HCT116 (cell line): ENCODE data around the gene VGF. TPM values are rescaled to one million over a fixed set of nuclear protein-coding genes. Genes with fewer than 3 reads are reported as not detected.

ENCODE experiments used
- ATAC-seq: fragments of 200-7000 bp; cut with Tn5 transposase; 2 replicates; pipeline ENCODE4 v1.9.1; 2020; ENCODE audit warnings: mild to moderate bottlenecking, moderate library complexity
- BruUV-seq: library from RNA; stranded (reverse); fragments of 400-500 nt; replicated peaks from 2 replicates; lab custom pipeline; 2021; lab: Mats Ljungman, UMichigan
- CTCF ChIA-PET: fragments of 300-600 bp; sonication (Branson Sonifier 250); formaldehyde crosslinking; loops from one replicate; lab custom pipeline; 2021; ENCODE audit warnings: antibody characterized with exemption; lab: Charles Lee
- POLR2A ChIA-PET: fragments of 300-600, 350-600 bp; sonication (Branson Sonifier 250); formaldehyde crosslinking; loops from one replicate; lab custom pipeline; 2021; ENCODE audit warnings: antibody characterized with exemption; lab: Charles Lee
- RAD21 ChIA-PET, 2 experiments: fragments of 300-600 bp; sonication (Branson Sonifier 250); formaldehyde crosslinking; loops; one replicate each; lab custom pipeline; 2023; ENCODE audit warnings: low total read pairs in 2 of 2; ENCODE audit not compliant: uncharacterized antibody in 2 of 2, unreplicated experiment in 2 of 2, low non-redundant PET in 1 of 2; lab: Charles Lee
- DNase-seq: peaks from one replicate; pipeline ENCODE4 v3.0.0-alpha.2; 2010; ENCODE audit warnings: low read depth, low spot score
- H2AFZ ChIP-seq: fragments of 200-600 bp; shearing (Covaris generic), sonication (generic); 2 replicates; pipeline ENCODE4 v1.6.1; 2017; ENCODE audit warnings: low read depth, mixed run types, mixed read lengths, antibody characterized with exemption, low read length; ENCODE audit not compliant: poor library complexity, severe bottlenecking
- H3K27ac ChIP-seq: 2 replicates; pipeline ENCODE4 v1.5.1; 2012; ENCODE audit warnings: low read depth, low read length
- H3K27me3 ChIP-seq: fragments of 200-600 bp; sonication (generic); 2 replicates; pipeline ENCODE4 v1.6.1; 2016; ENCODE audit warnings: mixed run types, low read length, mixed read lengths; ENCODE audit not compliant: insufficient read depth
- H3K36me3 ChIP-seq, 2 experiments: fragments of 200-500 bp in 1 of 2; fragments of 200-600 bp in 1 of 2; sonication (Bioruptor generic) in 1 of 2; sonication (generic) in 1 of 2; 2 replicates each; pipeline versions ENCODE4 v1.5.1 to v1.6.1; 2014 to 2016; ENCODE audit warnings: low read length in 2 of 2, inconsistent platforms in 1 of 2, mixed read lengths in 1 of 2, mixed run types in 1 of 2; ENCODE audit not compliant: insufficient read depth in 2 of 2, control insufficient read depth in 1 of 2
- H3K4me1 ChIP-seq, 2 experiments: fragments of 200-600 bp in 1 of 2; sonication (generic) in 1 of 2; 2 replicates each; pipeline versions ENCODE4 v1.5.1 to v1.6.1; 2012 to 2017; ENCODE audit warnings: low read length in 2 of 2, inconsistent platforms in 1 of 2, mild to moderate bottlenecking in 1 of 2, mixed read lengths in 1 of 2, mixed run types in 1 of 2, moderate library complexity in 1 of 2; ENCODE audit not compliant: insufficient read depth in 2 of 2, control insufficient read depth in 1 of 2
- H3K4me2 ChIP-seq: fragments of 200-600 bp; sonication (generic); 2 replicates; pipeline ENCODE4 v1.6.1; 2017; ENCODE audit warnings: mixed run types, low read length, mixed read lengths
- H3K4me3 ChIP-seq, 2 experiments: fragments of 200-600 bp in 1 of 2; sonication (generic) in 1 of 2; replicated peaks in 1 of 2; 2 replicates each; pipeline ENCODE4 v1.5.1; 2011 to 2016; ENCODE audit warnings: low read length in 2 of 2, control low read depth in 1 of 2, low read depth in 1 of 2, mild to moderate bottlenecking in 1 of 2, mixed read lengths in 1 of 2, mixed run types in 1 of 2
- H3K79me2 ChIP-seq: fragments of 200-600 bp; sonication (generic); 2 replicates; pipeline ENCODE4 v1.6.1; 2017; ENCODE audit warnings: mild to moderate bottlenecking, mixed run types, low read length, moderate library complexity, mixed read lengths; ENCODE audit not compliant: insufficient read depth
- H3K9ac ChIP-seq: fragments of 200-600 bp; sonication (generic); 2 replicates; pipeline ENCODE4 v1.6.1; 2016; ENCODE audit warnings: low read length, mixed read lengths
- H3K9me2 ChIP-seq: fragments of 200-600 bp; sonication (generic), shearing (Covaris generic); 2 replicates; pipeline ENCODE4 v1.6.1; 2017; ENCODE audit warnings: mixed run types, mild to moderate bottlenecking, moderate library complexity; ENCODE audit not compliant: insufficient read depth
- H3K9me3 ChIP-seq, 2 experiments: fragments of 200-500 bp in 1 of 2; fragments of 200-600 bp in 1 of 2; sonication (Bioruptor generic) in 1 of 2; sonication (generic) in 1 of 2; 2 replicates each; pipeline ENCODE4 v1.6.1; 2014 to 2017; ENCODE audit warnings: low read length in 2 of 2, mixed read lengths in 2 of 2, inconsistent platforms in 1 of 2, low read depth in 1 of 2, mild to moderate bottlenecking in 1 of 2, mixed run types in 1 of 2, moderate library complexity in 1 of 2; ENCODE audit not compliant: control insufficient read depth in 1 of 2, insufficient read depth in 1 of 2
- H4K20me1 ChIP-seq: fragments of 200-600 bp; sonication (generic), shearing (Covaris generic); 2 replicates; pipeline ENCODE4 v1.6.1; 2017; ENCODE audit warnings: mixed run types, mild to moderate bottlenecking, moderate library complexity; ENCODE audit not compliant: insufficient read depth
- ATF3 ChIP-seq: IDR thresholded peaks from 2 replicates; pipeline ENCODE4 v1.6.1; 2012
- CBX3 ChIP-seq: IDR thresholded peaks from 2 replicates; pipeline ENCODE4 v1.6.1; 2012; ENCODE audit warnings: low read depth
- CEBPB ChIP-seq: IDR thresholded peaks from 2 replicates; pipeline ENCODE4 v1.6.1; 2012; ENCODE audit warnings: low read depth
- CTCF ChIP-seq, 3 experiments: fragments of 200-600 bp in 1 of 3; sonication (generic) in 1 of 3; IDR thresholded peaks in 2 of 3; conservative IDR thresholded peaks in 1 of 3; 2 replicates each; pipeline ENCODE4 v1.5.1; 2012 to 2017; ENCODE audit warnings: low read depth in 2 of 3, low read length in 2 of 3, antibody characterized with exemption in 1 of 3, borderline replicate concordance in 1 of 3, control low read depth in 1 of 3, mild to moderate bottlenecking in 1 of 3, mixed read lengths in 1 of 3, mixed run types in 1 of 3, moderate library complexity in 1 of 3; ENCODE audit not compliant: insufficient read depth in 1 of 3
- ELF1 ChIP-seq: IDR thresholded peaks from 2 replicates; pipeline ENCODE4 v1.6.1; 2012; ENCODE audit warnings: low read depth, borderline replicate concordance
- EZH2 ChIP-seq: fragments of 200-600 bp; sonication (generic); IDR thresholded peaks from 2 replicates; pipeline ENCODE4 v1.6.1; 2017; ENCODE audit warnings: antibody characterized with exemption, mixed run types
- FOSL1 ChIP-seq: IDR thresholded peaks from 2 replicates; pipeline ENCODE4 v1.6.1; 2012; ENCODE audit warnings: low read depth
- MAX ChIP-seq: IDR thresholded peaks from 2 replicates; pipeline ENCODE4 v1.6.1; 2012
- POLR2A ChIP-seq: IDR thresholded peaks from 2 replicates; pipeline ENCODE4 v1.7.0; 2011; ENCODE audit warnings: borderline replicate concordance; ENCODE audit not compliant: insufficient read depth, insufficient read length; ENCODE audit errors: extremely low read depth
- POLR2AphosphoS5 ChIP-seq: IDR thresholded peaks from 2 replicates; pipeline ENCODE4 v1.6.1; 2011; ENCODE audit warnings: mild to moderate bottlenecking, low read depth, low read length, moderate library complexity
- REST ChIP-seq: IDR thresholded peaks from 2 replicates; pipeline ENCODE4 v1.6.1; 2012; ENCODE audit warnings: low read depth
- SIN3A ChIP-seq: IDR thresholded peaks from 2 replicates; pipeline ENCODE4 v1.6.1; 2012; ENCODE audit warnings: low read depth
- SP1 ChIP-seq: IDR thresholded peaks from 2 replicates; pipeline ENCODE4 v1.6.1; 2012; ENCODE audit warnings: low read depth
- TCF7L2 ChIP-seq: IDR thresholded peaks from 2 replicates; pipeline ENCODE4 v1.7.0; 2011; ENCODE audit warnings: borderline replicate concordance, inconsistent platforms; ENCODE audit not compliant: insufficient read depth, insufficient read length; ENCODE audit errors: extremely low read depth
- YY1 ChIP-seq: IDR thresholded peaks from 2 replicates; pipeline ENCODE4 v1.6.1; 2011; ENCODE audit warnings: low read length, low read depth, moderate library complexity, mild to moderate bottlenecking; ENCODE audit not compliant: insufficient replicate concordance; ENCODE audit errors: extremely low read depth
- ZFX ChIP-seq: fragments of 450-650 bp; IDR thresholded peaks from 2 replicates; pipeline ENCODE4 v1.6.1; 2017
- ZNF274 ChIP-seq: fragments of 200-500 bp; sonication (Bioruptor generic); IDR thresholded peaks from 2 replicates; pipeline ENCODE4 v1.6.1; 2014; ENCODE audit warnings: mild to moderate bottlenecking, low read depth, low read length, inconsistent platforms
- intact Hi-C: fragments of 100-400 bp; cut with micrococcal nuclease; formaldehyde crosslinking; loops from 2 replicates; pipeline ENCODE4 v1.10.0; 2022
- total RNA-seq: library from RNA; stranded (reverse); gene quantifications from one replicate; pipeline ENCODE4 v1.2.1, GENCODE V29; 2021; ENCODE audit not compliant: unreplicated experiment

The VGF gene
- total RNA-seq, 1 experiment from 2014 or later, result 43.2 TPM

GRCh38 chr7:101186194-101186593, 20.8 kb upstream of the VGF start:
- intact Hi-C loops, result no loop called here
- no peaks in the 10 kb centered on the region for H3K36me3 ChIP-seq
- DNase-seq (no peak), ATAC-seq (no peak)
- POLR2A ChIA-PET, result interaction anchor here (1.7 kb wide), 1 partner anchor 31 kb away, joined by 4 read pairs; the partner anchor contains the start of gene PLOD3
- no peaks in the 10 kb centered on the region for H4K20me1 ChIP-seq
- peaks cover 6 to 23% of the 10 kb centered on the region in 2 experiments; a peak in 3 of 4 replicates for H3K4me1 ChIP-seq
- H3K27ac ChIP-seq, result no peak overlapping the region
- no TSS peak for BruUV-seq
- no peak overlapping the region for H2AFZ ChIP-seq
- no peak for TF ChIP-seq POLR2A
- TF ChIP-seq REST, result no peak
- no peak for TF ChIP-seq ATF3
- TF ChIP-seq SP1, result no peak
- no peak for TF ChIP-seq YY1
- no peak for TF ChIP-seq MAX
- no peak for TF ChIP-seq SIN3A
- TF ChIP-seq CTCF (IDR thresholded peaks at IDR 0.05 in 2 of 3, conservative IDR thresholded peaks at IDR 0.05 in 1 of 3; ENCODE audit: borderline replicate concordance in 1 of 3, insufficient read depth in 1 of 3, low read depth in 2 of 3, low read length in 2 of 3), result no peak
- TF ChIP-seq ZFX, result no peak
- TF ChIP-seq CEBPB, result no peak
- TF ChIP-seq ZNF274, result no peak
- TF ChIP-seq FOSL1, result no peak
- no peak for TF ChIP-seq CBX3
- no peak for TF ChIP-seq EZH2
- TF ChIP-seq POLR2AphosphoS5, result no peak
- no peak for TF ChIP-seq ELF1
- no peak for TF ChIP-seq TCF7L2
- TF ChIP-seq, all 23 proteins: peak for 0
- RAD21 ChIA-PET, result no interaction called here
- H3K4me3 ChIP-seq, result no peak overlapping the region
- no peak overlapping the region for H3K4me2 ChIP-seq
- H3K79me2 ChIP-seq, result no peaks in the 10 kb centered on the region
- no peaks in the 10 kb centered on the region for H3K27me3 ChIP-seq
- no peak overlapping the region for H3K9ac ChIP-seq
- no peaks in the 10 kb centered on the region for H3K9me3 ChIP-seq
- CTCF ChIA-PET, result interaction anchor here (0.7 kb wide), 1 partner anchor 47 kb away, joined by 4 read pairs; no protein-coding TSS in a partner anchor
- H3K9me2 ChIP-seq, result no peaks in the 10 kb centered on the region
